Measurements from ENCODE around the gene RCAN1.
"Not testable (repeated sequence)": the region's sequence is repeated elsewhere in the genome, so short reads cannot be mapped to it uniquely, and the experiment has no call there.

The RCAN1 gene

GRCh38 chr21:34513129-34513675 is 101.7 kb downstream of the RCAN1 start:
- DNase-seq, result no peak

- no peak for DNase-seq
Measured at GRCh38 chr21:34511787-34512455, 103.0 kb downstream of the RCAN1 start, which contains the start of gene KCNE1. Gene KCNE1, minus strand, starts transcription at chr21:34512210. Its CDS starts 62,576 bp downstream, at chr21:34449634.

- DNase-seq, result peak; percentile 9
Measured at GRCh38 chr21:34511181-34511580, 103.7 kb downstream of the RCAN1 start.

- peak; percentile 43 for DNase-seq
Measured at GRCh38 chr21:34510148-34511142, 104.5 kb downstream of the RCAN1 start.

- DNase-seq, result no peak
Measured at GRCh38 chr21:34509151-34509550, 105.8 kb downstream of the RCAN1 start.

- no peak for DNase-seq
Measured at GRCh38 chr21:34504595-34504994, 110.3 kb downstream of the RCAN1 start.

- DNase-seq, result no peak
Measured at GRCh38 chr21:34502480-34503106, 112.3 kb downstream of the RCAN1 start.

GRCh38 chr21:34501716-34502115 is 113.2 kb downstream of the RCAN1 start:
- no peak for DNase-seq

GRCh38 chr21:34500191-34500590 is 114.7 kb downstream of the RCAN1 start:
- no peak for DNase-seq

GRCh38 chr21:34499116-34499515 is 115.8 kb downstream of the RCAN1 start:
- peak; percentile 29 for DNase-seq

GRCh38 chr21:34498623-34499022 is 116.3 kb downstream of the RCAN1 start:
- DNase-seq, result peak; percentile 0

- not testable (repeated sequence) for DNase-seq
Measured at GRCh38 chr21:34483854-34484253, 131.1 kb downstream of the RCAN1 start.

- not testable (repeated sequence) for DNase-seq
Measured at GRCh38 chr21:34483435-34483834, 131.5 kb downstream of the RCAN1 start.

- not testable (repeated sequence) for DNase-seq
Measured at GRCh38 chr21:34467333-34467732, 147.6 kb downstream of the RCAN1 start.
